Hindlimb muscle (tissue), 1 donor: ENCODE data around the gene EDARADD. TPM values are rescaled to one million over a fixed set of nuclear protein-coding genes. Genes with fewer than 3 reads are reported as not detected.
"Not testable (repeated sequence)": the region's sequence is repeated elsewhere in the genome, so short reads cannot be mapped to it uniquely, and the experiment has no call there.

Source experiments
- DNase-seq: peaks from one replicate; pipeline ENCODE4 v3.0.0-alpha.2; 2013
- polyA plus RNA-seq: library from polyadenylated mRNA; unstranded; fragments of 120-200 nt; gene quantifications from one replicate; pipeline ENCODE4 v1.2.1, GENCODE V29; 2013; ENCODE audit not compliant: insufficient read length

EDARADD gene
- 0.19 TPM for polyA plus RNA-seq

DNA sequence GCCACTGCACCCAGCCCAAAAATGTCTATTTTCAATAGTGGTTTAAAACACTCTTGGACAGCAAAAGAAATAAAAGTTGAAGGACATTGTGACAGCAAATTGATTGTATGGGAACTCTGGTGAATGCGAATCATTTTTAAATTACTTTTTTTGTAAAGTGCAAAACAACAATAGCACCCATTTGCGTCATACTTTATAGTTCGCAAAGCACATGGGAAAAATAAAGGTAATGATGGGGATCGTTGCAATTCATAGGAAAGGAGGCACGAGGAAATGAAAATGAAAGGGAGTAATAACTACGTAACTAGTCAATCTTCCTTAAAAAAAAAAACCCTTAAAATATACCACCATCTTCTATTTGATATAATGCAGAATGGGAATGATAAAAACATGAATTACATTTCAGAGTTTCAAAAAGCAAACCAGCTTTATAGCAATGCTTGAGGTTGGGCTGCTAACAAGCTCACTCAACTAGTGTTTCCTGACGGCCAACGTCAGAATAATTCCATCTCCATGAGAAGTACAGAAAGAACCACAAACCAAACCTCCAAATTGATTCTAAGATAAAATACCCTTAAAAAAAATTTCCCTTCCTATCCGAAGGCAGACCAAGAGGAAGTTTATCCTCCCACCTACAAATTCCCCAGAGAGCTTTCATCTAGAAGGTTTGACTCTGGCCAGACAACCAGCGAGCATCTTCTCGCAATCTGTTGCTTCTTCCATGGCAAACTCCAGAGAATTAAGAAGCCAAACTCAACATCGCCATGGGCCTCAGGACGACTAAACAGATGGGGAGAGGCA is at the start of gene EDARADD:
Gene EDARADD, plus strand, starts transcription at position 606 of the 801 bp plus-strand sequence. Its CDS starts 159 bp downstream, at position 765.
- no peak for DNase-seq

DNA sequence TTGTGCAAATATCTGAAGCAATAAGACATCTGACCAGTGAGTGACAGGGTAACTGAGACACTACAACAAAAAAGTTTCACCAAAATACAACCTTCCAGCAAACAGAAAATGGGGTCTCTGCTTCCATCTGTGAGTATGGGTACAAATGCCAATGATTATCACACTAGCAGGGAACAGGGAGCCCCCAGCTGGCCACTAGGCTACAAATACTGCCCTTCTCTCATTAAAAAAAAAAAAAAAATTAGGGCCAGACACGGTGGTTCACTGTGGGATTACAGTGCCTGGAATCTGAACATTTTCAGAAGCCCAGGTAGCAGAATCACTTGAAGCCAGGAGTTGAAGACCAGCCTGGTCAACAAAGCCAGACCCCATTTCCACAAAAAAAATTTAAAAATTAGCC is 48.4 kb upstream of the EDARADD start:
- no peak for DNase-seq

DNA sequence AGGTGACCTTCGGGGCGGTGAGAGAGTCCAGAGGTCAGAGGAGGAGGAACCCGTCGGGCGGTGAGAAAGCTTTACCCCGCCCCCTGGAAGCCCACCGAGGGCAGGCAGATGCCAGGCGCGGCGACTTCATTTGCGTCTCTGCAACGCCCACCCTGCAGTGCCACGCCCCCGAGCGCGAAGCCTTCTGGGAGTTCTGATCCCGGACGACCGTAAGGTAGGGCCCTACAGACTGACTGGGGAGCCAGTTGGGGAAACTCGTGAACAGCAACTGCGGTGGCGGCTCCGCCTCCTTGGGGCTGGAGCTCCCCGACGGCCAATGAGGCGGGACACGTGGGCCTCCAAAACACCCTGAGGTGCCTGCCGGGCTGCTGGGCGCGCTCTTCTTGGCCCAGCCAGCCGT is 46.0 kb upstream of the EDARADD start:
- DNase-seq: no peak

DNA sequence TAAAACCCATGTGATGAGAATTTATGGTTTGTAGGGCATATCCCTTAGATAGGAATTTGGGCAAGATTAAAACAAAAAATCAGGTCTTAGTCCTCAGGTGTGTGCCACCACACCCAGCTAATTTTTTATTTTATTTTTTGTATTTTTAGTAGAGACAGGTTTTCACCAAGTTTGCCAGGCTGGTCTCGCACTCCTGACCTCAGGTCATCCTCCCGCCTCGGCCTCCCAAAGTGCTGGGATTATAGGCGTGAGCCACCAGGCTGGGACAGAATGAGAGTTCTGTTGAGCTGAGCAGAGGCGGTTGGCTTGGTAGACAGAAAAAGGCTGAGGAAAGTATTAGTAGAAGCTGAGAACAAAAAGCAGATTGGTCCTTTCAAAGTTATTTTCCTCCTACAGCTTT is 43.8 kb upstream of the EDARADD start:
- DNase-seq: no peak

DNA sequence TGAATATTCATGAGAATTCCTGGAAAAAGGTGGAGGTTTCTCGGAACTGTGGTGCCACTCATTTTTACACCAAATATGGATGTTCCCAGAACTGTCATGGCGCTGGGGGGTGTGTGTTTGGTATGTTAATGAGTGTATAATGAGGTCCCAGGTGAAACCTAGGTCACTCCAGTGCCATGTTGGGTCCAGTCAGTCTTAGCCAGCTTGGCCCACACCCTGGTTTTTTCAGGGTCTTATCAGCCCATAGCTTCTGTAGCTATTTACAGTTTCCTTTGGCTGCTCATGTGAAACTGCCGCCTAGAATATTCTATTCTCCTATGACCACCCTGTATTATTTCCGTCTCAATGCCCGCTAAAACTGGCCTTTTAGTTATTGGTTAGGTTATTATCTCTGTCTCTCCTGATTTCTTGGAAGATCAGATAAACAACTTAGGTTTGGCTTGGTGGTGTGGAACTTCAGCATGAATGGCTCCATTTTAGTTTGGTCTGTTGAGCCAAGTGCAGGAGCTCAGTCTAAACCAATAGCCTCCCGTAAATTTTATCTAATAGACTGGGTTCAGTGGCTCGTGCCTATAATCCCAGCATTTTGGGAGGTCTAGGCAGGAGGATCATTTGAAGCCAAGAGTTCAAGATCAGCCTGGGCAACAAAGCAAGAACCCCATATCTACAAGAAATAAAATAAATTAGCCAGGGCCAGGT is 42.1 kb upstream of the EDARADD start:
- DNase-seq: no peak

DNA sequence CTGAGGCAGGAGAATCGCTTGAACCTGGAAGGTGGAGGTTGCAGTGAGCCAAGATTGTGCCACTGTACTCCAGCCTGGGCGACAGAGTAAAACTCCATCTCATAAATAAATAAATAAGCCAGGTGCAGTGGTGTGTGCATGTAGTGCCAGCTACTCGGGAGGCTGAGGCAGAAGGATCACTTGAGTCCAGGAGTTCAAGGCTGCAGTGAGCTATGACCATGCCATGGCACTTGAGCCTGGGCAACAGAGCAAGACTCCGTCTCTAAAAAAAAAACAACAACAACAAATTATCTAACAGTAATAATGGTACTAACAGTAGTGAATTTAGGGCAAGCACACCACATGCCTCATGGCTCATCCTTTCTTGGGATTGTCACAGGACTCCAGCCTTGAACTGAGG is 41.3 kb upstream of the EDARADD start:
- not testable (repeated sequence) for DNase-seq

DNA sequence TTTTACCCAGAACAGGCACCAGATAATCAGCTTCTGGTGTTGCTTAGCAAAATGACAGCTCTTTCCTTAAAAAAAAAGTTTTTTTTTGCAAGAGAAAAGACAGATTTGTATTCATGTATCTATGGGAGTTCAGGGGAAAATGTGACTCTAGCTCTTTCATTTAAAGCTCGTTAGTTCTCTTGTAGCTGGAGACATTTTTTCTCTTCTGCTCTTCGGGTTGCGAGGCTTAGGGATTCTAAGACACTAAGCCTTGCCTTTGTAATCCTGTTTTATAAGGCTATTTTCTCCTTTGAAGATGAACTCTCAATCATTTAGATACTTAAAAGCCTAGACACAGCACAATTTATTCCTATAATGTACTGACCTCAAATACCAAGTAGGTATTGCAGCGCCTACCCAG is 40.3 kb upstream of the EDARADD start:
- no peak for DNase-seq

DNA sequence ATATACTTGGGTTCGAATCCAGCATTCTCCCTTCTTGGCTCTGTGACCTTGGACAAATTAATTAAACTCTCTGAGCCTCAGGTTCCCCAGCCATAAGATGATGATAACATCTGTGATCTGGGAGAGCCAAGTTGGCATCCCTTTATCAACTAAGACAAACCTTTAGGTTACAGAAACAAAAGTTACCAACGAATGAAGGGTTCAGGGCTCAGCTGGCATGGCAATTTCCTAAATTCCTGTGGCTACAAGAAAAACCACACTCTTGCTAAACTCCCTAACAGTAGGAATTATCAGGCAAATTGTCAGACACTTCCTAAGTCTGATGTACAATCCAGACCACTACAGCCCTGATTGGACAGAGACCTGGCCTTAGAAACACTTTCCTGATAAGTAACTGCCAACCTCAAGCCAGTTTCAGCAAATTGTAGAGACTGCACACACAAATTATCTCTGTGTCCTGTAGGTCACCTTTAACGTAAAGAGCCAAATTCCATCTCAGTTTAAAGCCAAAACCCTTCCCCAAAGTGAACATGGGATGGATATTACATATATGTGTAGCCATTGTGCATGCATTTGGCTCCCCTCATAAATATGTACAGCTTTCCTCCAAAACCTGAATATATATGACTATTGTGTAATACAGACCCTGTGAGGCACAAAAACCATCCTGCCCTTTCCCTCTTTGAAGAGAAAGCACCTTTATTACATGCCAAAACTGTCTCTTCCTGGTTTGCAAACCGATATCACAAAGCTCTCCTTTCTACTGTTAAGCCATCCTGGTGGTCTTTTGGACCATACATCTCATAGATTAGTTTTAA is 39.5 kb upstream of the EDARADD start:
- DNase-seq: no peak

DNA sequence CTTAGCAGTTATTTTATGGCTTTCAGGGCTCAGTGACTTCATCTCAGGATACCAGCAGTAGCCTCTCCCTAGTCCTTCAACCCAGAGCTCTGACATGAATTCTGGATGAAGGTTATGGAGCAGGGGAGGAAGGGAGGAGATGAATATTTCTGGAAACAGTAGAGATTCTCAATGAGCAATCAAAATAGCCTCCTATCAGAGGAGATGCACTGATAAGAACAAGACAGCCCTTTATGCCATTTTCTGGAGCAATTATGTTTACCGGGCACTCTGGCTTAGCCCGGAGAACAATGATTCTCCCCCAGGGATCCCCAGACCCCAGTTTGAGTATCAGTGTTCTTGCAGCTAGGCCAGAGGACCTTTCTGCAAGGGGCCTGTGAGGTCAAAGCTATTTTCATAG is 37.9 kb upstream of the EDARADD start:
- no peak for DNase-seq

DNA sequence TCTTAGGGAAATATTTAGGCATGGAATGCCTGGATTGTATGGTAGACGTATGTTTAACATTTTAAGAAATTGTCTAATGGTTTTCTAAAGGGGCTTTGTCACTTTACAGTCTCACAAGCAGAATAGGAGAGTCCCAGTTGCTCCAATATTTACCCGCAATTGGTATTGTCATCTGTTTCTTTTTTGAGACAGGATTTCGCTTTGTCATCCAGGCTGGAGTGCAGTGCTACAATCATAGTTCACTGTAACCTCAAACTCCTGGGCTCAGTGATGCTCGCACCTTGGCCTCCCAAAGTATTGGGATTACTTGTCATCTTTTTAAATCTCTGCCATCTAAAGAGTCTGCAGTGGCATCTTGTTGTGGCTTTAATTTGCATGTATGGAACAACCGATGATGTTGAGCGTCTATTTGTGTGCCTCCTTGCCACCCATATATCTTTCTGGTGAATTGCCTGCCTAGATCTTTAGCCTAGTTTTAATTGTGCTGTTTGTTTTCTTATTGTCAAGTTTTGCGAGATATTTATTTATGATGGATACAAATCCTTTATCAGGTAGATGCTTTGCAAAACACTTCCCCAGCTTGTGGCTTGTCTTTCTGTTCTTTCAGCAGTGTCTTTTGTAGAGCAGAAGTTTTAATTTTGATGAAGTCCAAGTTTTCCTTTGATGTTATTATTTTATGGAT is 32.0 kb upstream of the EDARADD start:
- no peak for DNase-seq

DNA sequence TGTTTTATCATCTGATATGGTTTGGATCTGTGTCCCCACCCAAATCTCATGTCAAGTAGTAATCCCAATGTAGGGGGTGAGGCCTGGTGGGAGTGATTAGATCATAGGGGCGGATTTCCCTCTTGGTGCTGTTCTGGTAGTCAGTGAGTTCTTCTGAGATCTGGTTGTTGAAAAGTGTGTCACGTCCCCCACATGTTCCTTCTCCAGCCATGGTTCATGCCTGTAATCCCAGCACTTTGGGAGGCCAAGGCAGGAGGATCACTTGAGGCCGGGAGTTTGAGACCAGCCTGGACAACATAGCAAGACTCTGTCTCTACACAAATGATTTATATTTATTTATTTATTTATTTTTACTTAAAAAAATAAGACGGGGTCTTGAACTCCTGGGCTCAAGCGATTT is 30.8 kb upstream of the EDARADD start:
- no peak for DNase-seq

DNA sequence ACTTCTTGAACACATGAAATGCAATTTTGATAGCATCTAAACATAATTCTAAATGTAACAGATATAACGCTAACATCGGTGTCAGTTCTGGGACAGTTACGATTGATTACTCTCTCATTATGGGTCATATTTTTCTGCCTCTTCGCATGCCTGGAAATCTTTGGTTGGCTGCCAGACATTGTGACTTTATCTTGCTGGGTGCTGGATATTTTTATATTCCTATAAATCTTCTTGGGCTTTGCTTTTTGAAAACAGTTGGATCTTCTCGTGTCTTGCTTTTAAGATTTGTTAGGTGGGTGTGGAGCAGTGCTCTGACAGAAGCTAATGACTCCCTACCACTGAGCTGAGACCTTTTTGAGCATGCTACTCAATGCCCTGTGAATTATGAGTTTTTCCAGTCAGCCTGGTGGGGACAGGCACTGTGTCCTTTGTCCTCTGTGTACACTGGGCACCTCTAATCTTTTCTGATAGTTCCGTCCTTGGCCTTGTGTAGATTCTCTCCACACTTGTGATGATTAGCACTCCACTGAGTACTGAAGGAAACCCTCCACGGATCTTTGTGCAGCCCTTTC is 28.0 kb upstream of the EDARADD start:
- DNase-seq: no peak

DNA sequence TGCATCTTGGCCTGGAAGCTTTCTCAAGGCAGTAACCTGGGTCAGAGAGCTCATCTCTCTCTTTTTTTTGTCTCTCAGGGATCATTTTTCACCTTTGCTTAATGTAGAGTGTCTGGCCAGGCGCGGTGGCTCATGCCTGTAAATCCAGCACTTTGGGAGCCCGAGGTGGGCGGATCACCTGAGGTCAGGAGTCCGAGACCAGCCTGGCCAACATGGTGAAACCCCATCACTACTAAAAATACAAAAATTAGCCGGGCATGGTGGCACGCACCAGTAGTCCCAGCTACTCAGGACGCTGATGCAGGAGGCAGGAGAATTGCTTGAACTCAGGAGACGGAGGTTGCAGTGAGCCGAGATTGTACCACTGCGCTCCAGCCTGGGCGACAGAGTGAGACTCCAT is 27.4 kb upstream of the EDARADD start:
- not testable (repeated sequence) for DNase-seq

DNA sequence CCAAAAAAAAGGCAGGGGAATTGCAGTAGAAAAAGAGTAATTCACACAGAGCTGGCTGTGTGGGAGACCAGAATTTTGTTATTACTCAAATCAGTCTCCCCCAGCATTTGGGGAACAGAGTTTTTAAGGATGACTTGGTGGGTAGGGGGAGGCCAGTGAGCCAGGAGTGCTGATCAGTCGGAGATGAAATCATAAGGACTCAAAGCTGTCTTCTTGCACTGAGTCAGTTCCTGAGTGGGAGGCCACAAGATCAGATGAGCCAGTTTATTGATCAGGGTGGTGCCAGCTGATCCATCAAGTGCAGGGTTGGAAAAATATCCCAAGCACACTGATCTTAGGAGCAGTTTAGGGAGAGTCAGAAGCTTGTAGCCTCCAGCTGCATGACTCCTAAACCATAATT is 23.7 kb upstream of the EDARADD start:
- no peak for DNase-seq

DNA sequence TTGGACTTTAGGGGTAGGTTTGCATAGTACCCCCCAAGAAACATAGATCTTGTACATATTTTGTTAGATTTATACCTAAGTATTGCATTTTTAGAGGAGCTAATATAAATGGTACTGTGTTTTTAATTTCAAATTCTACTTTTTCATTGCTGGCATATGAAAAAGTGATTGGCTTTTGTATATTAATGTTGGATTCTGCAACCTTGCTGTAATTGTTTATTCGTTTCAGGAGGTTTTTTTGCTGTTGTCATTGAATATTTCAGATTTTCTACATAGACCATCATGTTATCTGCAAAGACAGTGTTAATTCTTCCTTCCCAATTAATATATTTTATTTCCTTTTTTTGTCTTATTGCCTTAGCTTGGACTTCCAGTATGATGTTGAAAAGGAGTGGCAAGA is 23.0 kb upstream of the EDARADD start:
- DNase-seq: no peak

DNA sequence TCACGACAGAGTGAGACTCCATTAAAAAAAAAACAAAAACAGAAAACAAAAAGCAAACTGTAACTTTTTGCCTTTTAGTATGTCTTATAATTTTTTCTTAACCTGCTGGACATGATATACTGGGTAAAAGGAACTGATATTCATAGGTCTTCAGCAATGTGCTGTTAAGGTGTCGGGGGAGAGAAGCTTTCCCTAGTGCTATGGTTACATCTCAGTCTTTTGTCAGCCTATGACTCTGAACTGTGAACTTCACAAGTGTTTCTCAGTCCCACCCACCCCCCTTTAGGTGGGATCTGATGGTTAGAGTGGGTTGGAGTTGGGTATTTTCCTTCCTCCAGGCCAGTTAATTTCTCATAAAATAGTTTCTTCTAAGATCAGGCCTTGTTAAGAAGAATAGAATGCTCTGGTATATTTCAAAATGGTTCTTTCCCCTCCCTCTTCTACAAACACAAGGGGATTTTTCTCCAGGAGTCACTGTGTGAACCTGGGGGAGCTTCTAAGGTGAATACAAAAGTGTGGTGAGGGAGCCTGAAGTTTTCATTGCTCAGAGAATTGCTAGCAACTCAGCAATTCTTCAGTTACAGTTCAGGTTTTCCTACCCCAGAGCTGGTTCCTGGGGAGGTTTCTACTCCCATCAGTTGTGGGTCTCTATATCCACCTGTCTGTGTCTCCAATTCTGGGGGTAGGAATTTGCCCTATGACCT is 16.1 kb upstream of the EDARADD start:
- no peak for DNase-seq

DNA sequence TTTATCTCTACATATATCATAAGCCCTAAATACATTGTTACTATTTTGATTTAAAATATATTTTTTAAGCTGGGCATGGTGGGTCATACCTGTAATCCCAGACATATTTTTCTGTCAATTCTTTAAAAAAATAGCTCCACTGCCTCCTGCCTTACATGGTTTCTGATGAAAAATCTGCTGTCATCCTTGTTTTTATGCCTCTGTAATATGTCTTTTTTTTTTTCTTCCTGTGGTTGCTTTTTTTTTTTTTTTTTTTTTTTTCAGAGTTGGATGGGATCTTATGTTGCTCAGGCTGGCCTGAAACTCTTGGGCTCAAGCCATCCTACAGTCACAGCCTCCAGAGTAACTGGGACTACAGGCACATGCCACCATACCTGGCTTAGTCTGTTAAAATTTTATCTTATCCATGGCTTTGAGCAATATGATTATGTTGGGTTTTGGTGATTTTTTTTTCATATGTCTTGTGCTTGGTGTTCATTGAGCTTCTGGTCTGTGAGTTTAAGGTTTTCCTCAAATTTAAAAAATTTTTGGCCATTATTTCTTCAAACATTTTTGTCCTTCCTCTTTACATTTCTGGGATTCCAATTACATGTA is 12.4 kb upstream of the EDARADD start:
- no peak for DNase-seq

DNA sequence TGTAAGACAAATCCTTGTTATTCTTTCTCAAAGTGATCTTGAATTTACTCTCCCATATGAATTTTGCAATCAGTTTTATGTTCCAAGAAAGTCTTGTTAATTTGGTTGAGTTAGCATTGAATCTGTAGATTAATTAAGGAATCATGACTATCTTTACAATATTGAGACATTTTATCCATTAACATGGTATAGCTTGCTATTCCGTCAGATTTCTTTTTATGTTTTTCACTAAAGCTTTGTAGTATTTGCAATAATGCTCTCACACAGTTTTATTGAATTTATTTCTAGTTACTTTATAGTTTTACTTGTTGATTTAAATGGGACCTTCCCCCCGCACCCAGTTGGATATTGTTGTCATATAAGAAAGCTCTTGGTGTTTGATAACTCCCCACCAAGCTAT is 5.8 kb upstream of the EDARADD start:
- no peak for DNase-seq

DNA sequence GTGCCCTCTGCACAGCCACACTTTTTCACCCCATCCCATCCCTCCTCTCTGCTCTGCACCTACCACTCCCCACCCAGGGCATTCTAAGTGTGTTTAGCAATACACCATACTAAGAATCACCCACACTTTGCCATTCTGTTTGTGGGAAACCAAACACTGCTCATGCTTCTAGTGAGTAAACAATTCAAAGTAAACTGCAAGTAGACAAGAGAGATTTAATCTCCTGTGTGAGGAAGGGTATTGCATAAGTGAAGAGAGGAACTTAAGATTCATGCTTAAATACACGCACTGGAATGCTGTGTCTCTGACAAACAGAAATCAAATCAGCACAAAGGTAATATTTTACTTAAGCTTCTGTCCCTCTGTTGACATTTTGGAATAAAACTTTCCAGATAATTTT is 4.8 kb upstream of the EDARADD start:
- DNase-seq: no peak

DNA sequence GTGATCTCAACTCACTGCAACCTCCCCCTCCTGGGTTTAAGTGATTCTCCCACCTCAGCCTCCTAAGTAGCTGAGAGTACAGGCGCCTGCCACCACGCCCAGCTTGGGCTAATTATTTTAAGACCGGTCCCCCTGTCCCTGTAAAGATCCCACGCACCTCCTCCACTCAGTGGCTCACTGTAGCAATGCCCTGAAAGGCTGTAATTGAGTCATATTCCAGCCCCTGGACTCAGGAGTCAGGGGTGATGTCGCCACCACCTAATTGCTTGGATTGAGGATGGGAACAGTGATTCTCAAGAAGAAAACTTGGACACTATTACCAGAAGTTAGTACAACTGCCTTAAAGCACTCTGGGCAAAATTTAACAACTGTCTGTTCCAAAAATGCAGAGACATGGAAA is 3.1 kb upstream of the EDARADD start:
- DNase-seq: no peak

DNA sequence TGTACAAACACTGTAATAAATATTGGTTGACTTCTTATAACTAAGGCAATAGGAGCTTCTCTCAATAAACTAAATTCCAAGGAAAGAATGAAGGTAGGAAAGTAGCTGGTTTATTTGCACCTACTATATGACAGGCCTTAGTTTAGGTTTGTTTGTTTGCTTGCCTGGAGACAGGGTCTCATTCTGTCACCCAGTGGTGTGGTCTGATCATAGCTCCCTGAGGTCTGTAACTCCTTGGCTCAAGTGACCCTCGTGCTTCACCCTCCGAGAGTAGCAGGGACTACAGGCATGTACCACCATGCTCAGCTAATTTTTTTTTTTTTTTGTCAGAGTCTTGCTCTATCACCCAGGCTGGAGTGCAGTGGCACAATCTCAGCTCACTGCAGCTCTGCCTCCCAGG is 1.9 kb upstream of the EDARADD start:
- DNase-seq: no peak
